ENCODE data around the gene C5AR1.

GRCh38 chr19:47340477-47341208 lies 31.0 kb downstream of the C5AR1 start:
- TF ChIP-seq CTCF (conservative IDR thresholded peaks at IDR 0.05; ENCODE audit: low read length) (no peak), EZH2phosphoT487 (IDR thresholded peaks at IDR 0.05; ENCODE audit: borderline replicate concordance) (no peak)

Data from Loucy (cell line).